SK-N-SH (cell line): ENCODE measurements around the gene FTCD.
A peak's percentile ranks its signal among the peaks of the same experiment; 100 is the strongest.

Experiments used
- CHD2 ChIP-seq: fragments of 150-350 bp; IDR thresholded peaks from 2 replicates; pipeline ENCODE4 v1.6.1; 2018; ENCODE audit warnings: low read length; ENCODE audit not compliant: partially characterized antibody
- CTCF ChIP-seq: fragments of 200-600 bp; sonication (generic); IDR thresholded peaks from 2 replicates; pipeline ENCODE4 v1.6.1; 2017; ENCODE audit warnings: antibody characterized with exemption, mild to moderate bottlenecking, moderate library complexity
- ELF1 ChIP-seq: IDR thresholded peaks from 2 replicates; pipeline ENCODE4 v1.4.0; 2012
- GABPA ChIP-seq: IDR thresholded peaks from 2 replicates; pipeline ENCODE4 v1.4.0; 2012; ENCODE audit warnings: low read depth, mild to moderate bottlenecking
- POLR2AphosphoS5 ChIP-seq: IDR thresholded peaks from 2 replicates; pipeline ENCODE4 v1.6.1; 2012; ENCODE audit warnings: low read depth, low read length
- REST ChIP-seq: IDR thresholded peaks from 2 replicates; pipeline ENCODE4 v1.6.1; 2012; ENCODE audit warnings: mild to moderate bottlenecking, low read depth, low read length, moderate library complexity
- SMC3 ChIP-seq: IDR thresholded peaks from 2 replicates; pipeline ENCODE4 v1.6.1; 2012; ENCODE audit warnings: low read depth, low read length, improper control_type of control experiment
- TEAD4 ChIP-seq: IDR thresholded peaks from 2 replicates; pipeline ENCODE4 v1.4.0; 2012; ENCODE audit warnings: mild to moderate bottlenecking, borderline replicate concordance; ENCODE audit not compliant: insufficient read depth
- YY1 ChIP-seq: IDR thresholded peaks from 2 replicates; pipeline ENCODE4 v1.4.0; 2012; ENCODE audit warnings: low read depth, mild to moderate bottlenecking

- TF ChIP-seq ELF1 (no peak), CTCF (peak; percentile 30), REST (no peak), GABPA (no peak), POLR2AphosphoS5 (peak; percentile 42; the same call in 1 of the 2 replicates), SMC3 (peak; percentile 12; the same call in 1 of the 2 replicates), TEAD4 (no peak), CHD2 (no peak), YY1 (no peak)
Measured at GRCh38 chr21:46097336-46098293, 57.8 kb downstream of the FTCD start, which contains the start of gene COL6A2.
